Parathyroid adenoma (tissue), 2 donors: ENCODE data around the gene KRTAP3-2.

Source experiments
- H2AFZ ChIP-seq: fragments of 300-600 bp; sonication (generic); one replicate; pipeline ENCODE4 v1.7.0; 2017; ENCODE audit warnings: antibody characterized with exemption, mild to moderate bottlenecking
- H3K27ac ChIP-seq: fragments of 300-600 bp; sonication (generic); one replicate; pipeline ENCODE4 v1.7.0; 2017
- H3K27me3 ChIP-seq: fragments of 300-600 bp; sonication (generic); one replicate; pipeline ENCODE4 v1.7.0; 2017; ENCODE audit warnings: low read length; ENCODE audit not compliant: control insufficient read depth, insufficient read depth
- H3K36me3 ChIP-seq: fragments of 300-600 bp; sonication (generic); one replicate; pipeline ENCODE4 v1.7.0; 2017; ENCODE audit warnings: low read length; ENCODE audit not compliant: control insufficient read depth, insufficient read depth
- H3K4me1 ChIP-seq: fragments of 300-600 bp; sonication (generic); one replicate; pipeline ENCODE4 v1.7.0; 2017; ENCODE audit warnings: control low read depth
- H3K4me2 ChIP-seq: fragments of 300-600 bp; sonication (generic); one replicate; pipeline ENCODE4 v1.7.0; 2017; ENCODE audit warnings: low read length
- H3K4me3 ChIP-seq: fragments of 300-600 bp; sonication (generic); one replicate; pipeline ENCODE4 v1.7.0; 2017; ENCODE audit warnings: low read depth, low read length
- H3K79me2 ChIP-seq: fragments of 300-600 bp; sonication (generic); one replicate; pipeline ENCODE4 v1.7.0; 2017; ENCODE audit warnings: control low read depth
- H3K9ac ChIP-seq: fragments of 300-600 bp; sonication (generic); one replicate; pipeline ENCODE4 v1.7.0; 2017; ENCODE audit warnings: mild to moderate bottlenecking
- H3K9me3 ChIP-seq: fragments of 300-600 bp; sonication (generic); one replicate; pipeline ENCODE4 v1.7.0; 2017; ENCODE audit warnings: low read length; ENCODE audit not compliant: control insufficient read depth
- CTCF ChIP-seq: fragments of 300-600 bp; sonication (generic); IDR thresholded peaks from one replicate; pipeline ENCODE4 v1.7.0; 2017; ENCODE audit warnings: antibody characterized with exemption, mild to moderate bottlenecking
- donor health status: primary hyperparathyroidism.

Gene KRTAP3-2

DNA sequence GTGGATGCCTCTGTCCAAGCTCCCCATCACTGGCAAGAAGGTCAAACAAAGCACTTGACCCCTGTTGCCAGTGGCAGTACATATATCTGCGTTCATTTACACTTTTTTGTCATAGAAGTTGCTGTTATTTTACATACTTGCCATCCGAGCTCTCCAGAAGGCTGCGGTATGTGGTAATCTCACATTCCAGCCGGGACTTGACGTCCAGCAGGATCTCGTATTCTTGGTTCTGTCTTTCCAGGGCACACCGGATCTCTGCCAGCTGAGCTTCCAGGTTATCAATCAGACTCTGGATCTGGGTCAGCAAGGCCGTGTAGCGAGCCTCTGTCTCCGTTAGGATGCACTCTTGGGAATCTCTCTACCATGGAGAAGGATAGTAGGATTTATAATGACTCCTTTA is 39.6 kb downstream of the KRTAP3-2 start:
- H3K79me2 ChIP-seq, result no peaks in the 10 kb centered on the region
- no peak for TF ChIP-seq CTCF
- H3K9me3 ChIP-seq, result no peaks in the 10 kb centered on the region
- H3K27me3 ChIP-seq, result no peaks in the 10 kb centered on the region
- H2AFZ ChIP-seq, result no peak overlapping the region
- no peaks in the 10 kb centered on the region for H3K36me3 ChIP-seq
- no peaks in the 10 kb centered on the region for H3K4me1 ChIP-seq
- no peak overlapping the region for H3K9ac ChIP-seq
- H3K4me2 ChIP-seq, result no peak overlapping the region
- no peak overlapping the region for H3K4me3 ChIP-seq
- H3K27ac ChIP-seq, result no peak overlapping the region

DNA sequence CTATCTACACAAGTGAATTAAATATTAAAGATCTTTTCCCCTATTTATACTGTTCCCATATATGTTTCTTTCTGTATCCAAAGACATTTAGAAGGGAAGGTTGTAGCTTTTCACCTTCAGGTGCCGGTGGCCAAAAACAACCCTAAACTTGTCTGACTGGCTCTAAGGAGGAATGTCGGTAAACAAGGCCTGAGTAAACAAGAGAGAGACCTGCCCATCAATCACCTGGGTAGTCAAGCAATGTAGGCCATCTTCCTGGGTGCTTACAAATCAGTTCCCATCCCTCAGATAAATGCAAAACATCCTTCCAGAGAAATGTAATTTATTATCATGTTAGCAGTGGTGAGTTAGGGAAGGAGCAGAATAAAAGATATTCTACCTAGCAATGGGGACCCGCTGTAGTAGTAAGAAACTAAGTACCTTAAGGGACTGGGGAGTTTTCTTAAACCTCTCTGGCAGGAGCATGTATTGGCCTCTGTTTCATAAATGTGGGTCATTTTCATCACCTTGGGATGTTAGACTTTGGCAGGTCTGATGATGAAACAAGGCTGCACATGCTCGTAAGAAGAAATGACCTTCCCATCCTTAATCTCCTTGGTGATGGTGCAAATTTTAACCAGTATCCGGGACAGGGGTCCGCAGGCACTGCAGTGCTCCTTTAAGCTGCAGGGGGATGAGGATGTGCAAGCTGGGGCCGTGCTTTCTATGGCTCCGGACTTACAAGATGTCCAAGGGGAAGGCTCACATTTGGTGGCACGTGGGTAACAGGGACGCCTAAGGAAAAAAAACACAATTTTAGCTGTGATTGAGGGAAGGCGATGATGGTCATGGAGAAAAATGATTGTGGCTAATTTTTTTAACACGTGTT is 41.4 kb downstream of the KRTAP3-2 start:
- no peaks in the 10 kb centered on the region for H3K9me3 ChIP-seq
- H3K4me2 ChIP-seq, result no peak overlapping the region
- H3K36me3 ChIP-seq, result no peaks in the 10 kb centered on the region
- no peak for TF ChIP-seq CTCF
- no peaks in the 10 kb centered on the region for H3K79me2 ChIP-seq
- no peak overlapping the region for H3K27ac ChIP-seq
- H3K9ac ChIP-seq, result no peak overlapping the region
- no peaks in the 10 kb centered on the region for H3K27me3 ChIP-seq
- H2AFZ ChIP-seq, result no peak overlapping the region
- no peak overlapping the region for H3K4me3 ChIP-seq
- no peaks in the 10 kb centered on the region for H3K4me1 ChIP-seq

DNA sequence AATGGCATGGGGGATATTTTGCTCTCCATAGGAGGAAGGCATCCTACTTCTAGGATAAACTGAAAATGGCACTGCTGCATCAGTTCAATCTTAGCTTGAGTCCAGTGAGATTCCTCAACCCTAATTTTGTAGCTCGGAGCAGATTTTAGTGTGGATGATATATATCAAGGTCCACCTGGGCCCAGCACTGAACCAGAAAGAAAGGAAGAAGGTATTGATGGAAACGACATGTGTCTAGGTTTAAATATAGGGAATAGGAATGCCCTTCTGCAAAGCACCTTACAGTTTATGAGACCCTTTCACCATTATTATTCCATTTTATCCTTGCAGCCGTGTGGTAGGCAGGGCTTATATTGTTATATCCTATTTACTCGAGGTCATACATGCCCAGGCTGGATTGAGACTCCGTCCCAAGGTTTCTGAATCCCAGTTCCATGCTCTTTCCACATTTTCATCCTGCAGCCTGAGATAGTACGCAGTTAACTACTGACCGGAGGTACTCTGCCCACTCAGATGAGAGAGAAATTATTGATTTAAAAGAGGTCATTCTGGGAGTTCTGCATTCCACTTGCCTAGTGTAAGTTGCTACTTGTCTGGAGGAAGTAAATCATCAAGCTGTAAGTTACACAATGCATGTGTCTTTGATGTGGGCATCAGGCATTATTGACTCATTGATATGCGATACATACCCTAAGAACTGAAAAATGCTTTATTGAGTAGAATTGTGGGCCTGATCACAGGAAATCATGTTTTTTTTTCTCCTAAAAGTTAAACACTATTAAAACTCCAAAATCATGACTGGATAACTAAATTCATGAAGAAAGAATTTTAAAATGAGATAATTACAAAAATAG is 43.1 kb downstream of the KRTAP3-2 start:
- no peak overlapping the region for H3K27ac ChIP-seq
- no peaks in the 10 kb centered on the region for H3K36me3 ChIP-seq
- H3K9me3 ChIP-seq, result no peaks in the 10 kb centered on the region
- H3K4me1 ChIP-seq, result no peaks in the 10 kb centered on the region
- no peak for TF ChIP-seq CTCF
- no peak overlapping the region for H2AFZ ChIP-seq
- H3K27me3 ChIP-seq, result no peaks in the 10 kb centered on the region
- no peak overlapping the region for H3K4me2 ChIP-seq
- no peak overlapping the region for H3K9ac ChIP-seq
- no peaks in the 10 kb centered on the region for H3K79me2 ChIP-seq
- no peak overlapping the region for H3K4me3 ChIP-seq

- Histone ChIP-seq H3K4me3 (no peak overlapping the region), H3K9me3 (no peaks in the 10 kb centered on the region), H3K27ac (no peak overlapping the region), H3K4me1 (no peaks in the 10 kb centered on the region), H3K4me2 (no peak overlapping the region), H3K36me3 (no peaks in the 10 kb centered on the region), H3K79me2 (no peaks in the 10 kb centered on the region), H3K27me3 (no peaks in the 10 kb centered on the region), H2AFZ (no peak overlapping the region), H3K9ac (no peak overlapping the region)
- TF ChIP-seq CTCF, result no peak
Measured at GRCh38 chr17:40953881-40954280, 45.8 kb downstream of the KRTAP3-2 start.
